Endothelial cell of umbilical vein (primary cell): ENCODE results near the gene MAGI1. TPM values are rescaled to one million over a fixed set of nuclear protein-coding genes. Genes with fewer than 3 reads are reported as not detected.
A peak's percentile ranks its signal among the peaks of the same experiment; 100 is the strongest.

Experiments
- BruUV-seq: library from RNA; stranded (reverse); fragments of 400-500 nt; replicated peaks from 2 replicates; lab custom pipeline; 2021; lab: Mats Ljungman, UMichigan
- CTCF ChIA-PET: fragments of 300-600, 350-600 bp; sonication (Branson Sonifier 250); formaldehyde crosslinking; loops from one replicate; lab custom pipeline; 2021; ENCODE audit warnings: antibody characterized with exemption, inconsistent platforms; lab: Charles Lee
- POLR2A ChIA-PET: fragments of 300-600, 350-600 bp; sonication (Branson Sonifier 250); formaldehyde crosslinking; loops from one replicate; lab custom pipeline; 2021; ENCODE audit warnings: antibody characterized with exemption, inconsistent platforms; lab: Charles Lee
- DNase-seq: peaks from one replicate; pipeline ENCODE4 v3.0.0-alpha.2; 2011; ENCODE audit warnings: low read depth, low spot score
- FAIRE-seq: peaks from 2 replicates; lab custom pipeline; 2011; peaks lifted over from hg19 to GRCh38; lab: Jason Lieb, UNC
- H2AFZ ChIP-seq: 2 replicates; pipeline ENCODE4 v1.6.0; 2012; ENCODE audit warnings: low read depth, low read length, control low read depth, inconsistent platforms
- H3K27ac ChIP-seq: 2 replicates; pipeline ENCODE4 v1.5.1; 2011; ENCODE audit warnings: low read depth, mild to moderate bottlenecking, control low read depth, low read length, moderate library complexity; ENCODE audit not compliant: insufficient read depth
- H3K27me3 ChIP-seq, 2 experiments: 2 replicates each; pipeline versions ENCODE4 v1.6.0 to v1.6.1; 2011; ENCODE audit warnings: low read length in 2 of 2, mixed read lengths in 1 of 2; ENCODE audit not compliant: control insufficient read depth in 2 of 2, insufficient read depth in 2 of 2
- H3K36me3 ChIP-seq, 2 experiments: 2 replicates in 1 of 2; 3 replicates in 1 of 2; pipeline ENCODE4 v1.5.1; 2011; ENCODE audit warnings: low read length in 2 of 2, mild to moderate bottlenecking in 1 of 2, moderate library complexity in 1 of 2; ENCODE audit not compliant: control insufficient read depth in 2 of 2, insufficient read depth in 2 of 2; ENCODE audit errors: extremely low read depth in 1 of 2
- H3K4me1 ChIP-seq: 3 replicates; pipeline ENCODE4 v1.5.1; 2011; ENCODE audit warnings: mild to moderate bottlenecking, low read length; ENCODE audit not compliant: control insufficient read depth, insufficient read depth; ENCODE audit errors: extremely low read depth
- H3K4me2 ChIP-seq: 2 replicates; pipeline ENCODE4 v1.6.1; 2011; ENCODE audit warnings: low read length, control low read depth, mixed read lengths; ENCODE audit not compliant: insufficient read depth
- H3K4me3 ChIP-seq, 3 experiments: fragments of 200-600 bp in 1 of 3; sonication (generic), shearing (Covaris generic) in 1 of 3; replicated peaks in 1 of 3; 2 replicates each; pipeline ENCODE4 v1.5.1; 2011 to 2016; ENCODE audit warnings: control low read depth in 3 of 3, low read length in 3 of 3, mild to moderate bottlenecking in 2 of 3, inconsistent platforms in 1 of 3, low read depth in 1 of 3, moderate library complexity in 1 of 3; ENCODE audit not compliant: insufficient read depth in 1 of 3
- H3K79me2 ChIP-seq: 2 replicates; pipeline ENCODE4 v1.6.0; 2012; ENCODE audit warnings: low read length, inconsistent platforms; ENCODE audit not compliant: control insufficient read depth, insufficient read depth
- H3K9ac ChIP-seq: replicated peaks from 2 replicates; pipeline ENCODE3; 2011; ENCODE audit warnings: low read length, control low read depth; ENCODE audit not compliant: insufficient read depth; ENCODE audit errors: extremely low read depth
- H3K9me1 ChIP-seq: replicated peaks from 3 replicates; pipeline ENCODE4 v1.6.0; 2011; ENCODE audit warnings: mild to moderate bottlenecking, low read length; ENCODE audit not compliant: control insufficient read depth, insufficient read depth; ENCODE audit errors: extremely low read depth
- H3K9me3 ChIP-seq: replicated peaks from 2 replicates; pipeline ENCODE4 v1.5.1; 2012; ENCODE audit warnings: low read length, inconsistent platforms; ENCODE audit not compliant: control insufficient read depth, insufficient read depth
- H4K20me1 ChIP-seq: replicated peaks from 2 replicates; pipeline ENCODE3; 2011; ENCODE audit warnings: mild to moderate bottlenecking, low read length; ENCODE audit not compliant: control insufficient read depth, insufficient read depth; ENCODE audit errors: extremely low read depth
- EZH2 ChIP-seq: IDR thresholded peaks from 2 replicates; pipeline ENCODE4 v1.6.1; 2012; ENCODE audit warnings: borderline replicate concordance, low read depth, mild to moderate bottlenecking, moderate library complexity, low read length, inconsistent platforms; ENCODE audit not compliant: severe bottlenecking
- FOS ChIP-seq: IDR thresholded peaks from 2 replicates; pipeline ENCODE4 v1.6.1; 2011; ENCODE audit warnings: mild to moderate bottlenecking, low read length, moderate library complexity, borderline replicate concordance; ENCODE audit not compliant: insufficient read depth
- GATA2 ChIP-seq: IDR thresholded peaks from 2 replicates; pipeline ENCODE4 v1.7.0; 2011; ENCODE audit warnings: low read depth, mild to moderate bottlenecking, moderate library complexity, mixed read lengths, low read length; ENCODE audit not compliant: insufficient read length, insufficient read depth
- JUN ChIP-seq: IDR thresholded peaks from 2 replicates; pipeline ENCODE4 v1.6.1; 2011; ENCODE audit warnings: borderline replicate concordance, low read depth; ENCODE audit not compliant: insufficient read length, insufficient read depth
- MYC ChIP-seq: IDR thresholded peaks from one replicate; pipeline ENCODE4 v1.6.1; 2011; ENCODE audit warnings: mild to moderate bottlenecking, low read depth, low read length
- POLR2A ChIP-seq: IDR thresholded peaks from 2 replicates; pipeline ENCODE4 v1.6.1; 2012; ENCODE audit warnings: low read depth, mild to moderate bottlenecking, control low read depth, low read length
- POLR2AphosphoS5 ChIP-seq: IDR thresholded peaks from 2 replicates; pipeline ENCODE4 v1.6.1; 2012; ENCODE audit warnings: low read depth, mild to moderate bottlenecking, control low read depth, low read length, moderate library complexity; ENCODE audit not compliant: insufficient read depth
- dilution Hi-C: fragments of 300-500 bp; cut with MboI; formaldehyde crosslinking; loops from one replicate; pipeline ENCODE4 v1.15.0; 2019; ENCODE audit warnings: low sequenced_read_pairs; ENCODE audit not compliant: extremely low pct_ligation_motif_present
- intact Hi-C: fragments of 100-400 bp; cut with micrococcal nuclease; formaldehyde crosslinking; loops from one replicate; pipeline ENCODE4 v1.10.0; 2022
- polyA plus RNA-seq, 4 experiments: library from polyadenylated mRNA; depleted of rRNA in 3 of 4; stranded (reverse) in 3 of 4; unstranded in 1 of 4; fragments of >200 nt; gene quantifications; 2 replicates each; pipeline versions ENCODE4 v1.2.1 to v1.2.3, GENCODE V29; 2011 to 2012; ENCODE audit warnings: missing spikeins in 1 of 4
- total RNA-seq: library from RNA; stranded (reverse); gene quantifications from 2 replicates; pipeline ENCODE4 v1.2.3, GENCODE V29; 2021
- TF ChIP-seq, protein P1 (sequence below), 2 donors: IDR thresholded peaks; 1 replicate in 1 of 2; 2 replicates in 1 of 2; pipeline ENCODE4 v1.5.1; 2011; ENCODE audit warnings: low read length in 2 of 2, mild to moderate bottlenecking in 2 of 2, moderate library complexity in 2 of 2, control low read depth in 1 of 2, inconsistent platforms in 1 of 2, low read depth in 1 of 2; ENCODE audit not compliant: insufficient read depth in 1 of 2; ENCODE audit errors: extremely low read depth in 1 of 2
- TF ChIP-seq, protein P2 (sequence below): IDR thresholded peaks from 2 replicates; pipeline ENCODE4 v1.6.1; 2011; ENCODE audit not compliant: insufficient read depth, insufficient read length

Gene MAGI1
- total and polyA plus RNA-seq, 2 donors (not counting 3 experiments of a cell fraction or from before 2014, with no cell fraction given), result 10.1 to 47.9 TPM

DNA sequence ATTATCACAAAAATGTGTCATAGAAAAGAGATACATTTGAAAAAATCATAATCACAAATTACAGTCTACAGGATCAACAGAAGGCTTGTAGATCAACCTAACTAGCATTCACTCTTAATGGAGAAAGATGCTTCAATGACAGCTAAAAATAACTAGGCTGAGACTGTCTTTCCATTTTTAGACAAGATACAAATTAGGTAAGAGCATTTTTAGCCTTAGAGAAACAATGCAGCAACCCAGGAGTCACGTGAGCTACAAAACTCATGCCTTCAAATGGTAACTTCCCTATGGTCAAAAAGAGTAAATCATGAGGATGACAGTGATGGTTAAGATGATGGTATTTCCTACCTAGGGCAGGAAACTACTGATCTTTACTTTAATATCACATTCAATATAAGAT lies 415.4 kb downstream of the MAGI1 start:
- Histone ChIP-seq H3K9me3 (no peaks in the 10 kb centered on the region), H3K9ac (no peak overlapping the region), H3K27me3 (no peaks in the 10 kb centered on the region), H3K27ac (no peak overlapping the region), H2AFZ (no peak overlapping the region), H3K4me1 (peaks cover 9% of the 10 kb centered on the region), H4K20me1 (no peaks in the 10 kb centered on the region), H3K4me3 (no peak overlapping the region), H3K9me1 (peaks cover 2% of the 10 kb centered on the region), H3K36me3 (peaks cover 0 to 4% of the 10 kb centered on the region in 2 experiments), H3K4me2 (no peak overlapping the region), H3K79me2 (no peaks in the 10 kb centered on the region)
- TF ChIP-seq, protein P1, sequence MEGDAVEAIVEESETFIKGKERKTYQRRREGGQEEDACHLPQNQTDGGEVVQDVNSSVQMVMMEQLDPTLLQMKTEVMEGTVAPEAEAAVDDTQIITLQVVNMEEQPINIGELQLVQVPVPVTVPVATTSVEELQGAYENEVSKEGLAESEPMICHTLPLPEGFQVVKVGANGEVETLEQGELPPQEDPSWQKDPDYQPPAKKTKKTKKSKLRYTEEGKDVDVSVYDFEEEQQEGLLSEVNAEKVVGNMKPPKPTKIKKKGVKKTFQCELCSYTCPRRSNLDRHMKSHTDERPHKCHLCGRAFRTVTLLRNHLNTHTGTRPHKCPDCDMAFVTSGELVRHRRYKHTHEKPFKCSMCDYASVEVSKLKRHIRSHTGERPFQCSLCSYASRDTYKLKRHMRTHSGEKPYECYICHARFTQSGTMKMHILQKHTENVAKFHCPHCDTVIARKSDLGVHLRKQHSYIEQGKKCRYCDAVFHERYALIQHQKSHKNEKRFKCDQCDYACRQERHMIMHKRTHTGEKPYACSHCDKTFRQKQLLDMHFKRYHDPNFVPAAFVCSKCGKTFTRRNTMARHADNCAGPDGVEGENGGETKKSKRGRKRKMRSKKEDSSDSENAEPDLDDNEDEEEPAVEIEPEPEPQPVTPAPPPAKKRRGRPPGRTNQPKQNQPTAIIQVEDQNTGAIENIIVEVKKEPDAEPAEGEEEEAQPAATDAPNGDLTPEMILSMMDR (IDR thresholded peaks at IDR 0.05; ENCODE audit: extremely low read depth in 1 of 2, insufficient read depth in 1 of 2, low read depth in 1 of 2, low read length in 2 of 2), result no peak
- TF ChIP-seq GATA2 (no peak), POLR2AphosphoS5 (no peak), EZH2 (no peak), POLR2A (no peak), FOS (no peak)
- POLR2A ChIA-PET, result no interaction called here
- CTCF ChIA-PET, result interaction anchor here (1.0 to 1.5 kb wide), 2 partner anchors 10 to 50 kb away, joined by 3 to 6 read pairs; no protein-coding TSS in a partner anchor
- FAIRE-seq (no peak), DNase-seq (no peak)
- no TSS peak for BruUV-seq
- dilution Hi-C loops, result no loop called here
- intact Hi-C loops, result no loop called here

DNA sequence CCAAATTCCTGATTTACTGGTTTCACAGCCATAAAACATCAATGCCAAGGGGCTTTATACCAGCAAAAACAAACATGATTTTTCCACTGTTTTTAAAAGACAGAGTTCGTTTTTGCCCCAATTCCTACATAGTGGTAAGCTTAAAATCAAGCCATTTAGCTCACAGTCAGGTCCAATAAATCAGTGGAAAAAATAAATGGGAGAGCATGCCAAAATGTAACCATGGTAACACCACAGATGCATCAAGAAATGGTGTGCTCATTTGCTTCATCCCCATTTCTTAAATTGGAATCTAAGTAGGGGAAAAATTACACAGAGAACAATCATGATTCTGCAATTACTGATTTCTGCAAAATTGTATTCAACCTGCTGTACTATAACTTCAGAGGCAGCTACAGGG lies 418.8 kb downstream of the MAGI1 start:
- peaks cover 12% of the 10 kb centered on the region for H3K4me1 ChIP-seq
- TSS peak; percentile 36 for BruUV-seq
- no peak overlapping the region for H2AFZ ChIP-seq
- H3K9me1 ChIP-seq, result peaks cover 2% of the 10 kb centered on the region
- no peak overlapping the region for H3K4me2 ChIP-seq
- TF ChIP-seq, protein P2, sequence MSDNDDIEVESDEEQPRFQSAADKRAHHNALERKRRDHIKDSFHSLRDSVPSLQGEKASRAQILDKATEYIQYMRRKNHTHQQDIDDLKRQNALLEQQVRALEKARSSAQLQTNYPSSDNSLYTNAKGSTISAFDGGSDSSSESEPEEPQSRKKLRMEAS, result no peak
- TF ChIP-seq POLR2AphosphoS5 (no peak), JUN (no peak), POLR2A (no peak), EZH2 (no peak), GATA2 (no peak), FOS (no peak), MYC (no peak)
- TF ChIP-seq, protein P1 (IDR thresholded peaks at IDR 0.05; ENCODE audit: extremely low read depth in 1 of 2, insufficient read depth in 1 of 2, low read depth in 1 of 2, low read length in 2 of 2), result no peak
- no peaks in the 10 kb centered on the region for H3K79me2 ChIP-seq
- H3K36me3 ChIP-seq, result peaks cover 0 to 4% of the 10 kb centered on the region in 2 experiments
- POLR2A ChIA-PET, result no interaction called here
- H3K9me3 ChIP-seq, result no peaks in the 10 kb centered on the region
- dilution Hi-C loops (no loop called here), intact Hi-C loops (no loop called here)
- DNase-seq, result no peak
- no peak for FAIRE-seq
- CTCF ChIA-PET, result interaction anchor here (0.6 to 0.9 kb wide), 2 partner anchors 11 to 40 kb away, joined by 3 to 4 read pairs; no protein-coding TSS in a partner anchor
- peak overlapping the region; percentile 2 for H3K27ac ChIP-seq
- no peak overlapping the region for H3K9ac ChIP-seq
- H3K27me3 ChIP-seq, result no peaks in the 10 kb centered on the region
- H4K20me1 ChIP-seq, result no peaks in the 10 kb centered on the region
- no peak overlapping the region for H3K4me3 ChIP-seq
